ENCODE data around the gene CGREF1.

CGREF1 gene

DNA sequence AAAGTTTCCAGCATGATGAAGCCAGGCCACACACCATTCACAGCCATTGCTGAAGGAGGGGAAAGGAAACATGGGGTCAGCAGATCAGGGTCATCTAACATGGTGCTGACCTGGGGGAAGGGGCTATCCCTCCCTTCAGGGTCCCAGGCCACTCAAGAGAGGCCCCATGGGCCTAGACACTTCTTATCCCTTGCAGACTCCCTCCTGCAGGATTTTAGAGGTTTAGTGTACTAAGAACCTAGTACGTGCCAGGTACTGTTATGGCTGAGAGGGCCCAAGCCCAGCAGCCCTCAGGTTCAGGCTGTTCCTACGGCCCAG, 23.5 kb downstream of the CGREF1 start:
- TF ChIP-seq, protein P1, sequence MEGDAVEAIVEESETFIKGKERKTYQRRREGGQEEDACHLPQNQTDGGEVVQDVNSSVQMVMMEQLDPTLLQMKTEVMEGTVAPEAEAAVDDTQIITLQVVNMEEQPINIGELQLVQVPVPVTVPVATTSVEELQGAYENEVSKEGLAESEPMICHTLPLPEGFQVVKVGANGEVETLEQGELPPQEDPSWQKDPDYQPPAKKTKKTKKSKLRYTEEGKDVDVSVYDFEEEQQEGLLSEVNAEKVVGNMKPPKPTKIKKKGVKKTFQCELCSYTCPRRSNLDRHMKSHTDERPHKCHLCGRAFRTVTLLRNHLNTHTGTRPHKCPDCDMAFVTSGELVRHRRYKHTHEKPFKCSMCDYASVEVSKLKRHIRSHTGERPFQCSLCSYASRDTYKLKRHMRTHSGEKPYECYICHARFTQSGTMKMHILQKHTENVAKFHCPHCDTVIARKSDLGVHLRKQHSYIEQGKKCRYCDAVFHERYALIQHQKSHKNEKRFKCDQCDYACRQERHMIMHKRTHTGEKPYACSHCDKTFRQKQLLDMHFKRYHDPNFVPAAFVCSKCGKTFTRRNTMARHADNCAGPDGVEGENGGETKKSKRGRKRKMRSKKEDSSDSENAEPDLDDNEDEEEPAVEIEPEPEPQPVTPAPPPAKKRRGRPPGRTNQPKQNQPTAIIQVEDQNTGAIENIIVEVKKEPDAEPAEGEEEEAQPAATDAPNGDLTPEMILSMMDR (IDR thresholded peaks at IDR 0.05; ENCODE audit: extremely low read depth, missing control alignments) = no peak
- DNase-seq (ENCODE audit: low spot score) = no peak

DNA sequence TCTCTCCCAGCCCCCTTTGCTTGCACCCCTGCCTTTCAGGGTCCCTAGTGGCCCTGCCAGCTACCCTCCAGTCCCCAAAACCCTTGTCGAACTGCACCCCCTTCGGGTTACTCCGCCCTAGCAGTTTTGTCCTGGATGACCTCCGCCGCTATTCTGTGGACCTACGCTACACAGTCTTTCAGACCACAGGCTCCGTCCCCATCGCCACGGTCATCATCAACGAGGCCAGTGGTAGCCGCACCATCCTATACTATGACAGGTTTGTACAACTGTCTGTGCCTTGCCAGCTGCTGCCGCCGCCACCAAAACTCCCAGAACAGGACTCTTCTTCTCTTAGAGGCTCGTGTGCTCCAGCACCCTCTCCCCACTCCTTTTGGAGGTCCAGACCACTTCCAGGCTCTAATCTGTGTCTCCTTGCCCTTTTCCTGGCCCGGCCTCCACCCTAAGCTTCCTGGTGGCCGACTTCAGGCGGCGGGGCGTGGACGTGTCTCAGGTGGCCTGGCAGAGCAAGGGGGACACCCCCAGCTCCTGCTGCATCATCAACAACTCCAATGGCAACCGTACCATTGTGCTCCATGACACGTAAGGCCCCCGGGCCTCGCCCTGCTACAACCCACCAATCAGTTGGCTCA, 24.5 kb downstream of the CGREF1 start:
- TF ChIP-seq, protein P1 (IDR thresholded peaks at IDR 0.05; ENCODE audit: extremely low read depth, missing control alignments) = no peak
- DNase-seq (ENCODE audit: low spot score) = no peak

DNA sequence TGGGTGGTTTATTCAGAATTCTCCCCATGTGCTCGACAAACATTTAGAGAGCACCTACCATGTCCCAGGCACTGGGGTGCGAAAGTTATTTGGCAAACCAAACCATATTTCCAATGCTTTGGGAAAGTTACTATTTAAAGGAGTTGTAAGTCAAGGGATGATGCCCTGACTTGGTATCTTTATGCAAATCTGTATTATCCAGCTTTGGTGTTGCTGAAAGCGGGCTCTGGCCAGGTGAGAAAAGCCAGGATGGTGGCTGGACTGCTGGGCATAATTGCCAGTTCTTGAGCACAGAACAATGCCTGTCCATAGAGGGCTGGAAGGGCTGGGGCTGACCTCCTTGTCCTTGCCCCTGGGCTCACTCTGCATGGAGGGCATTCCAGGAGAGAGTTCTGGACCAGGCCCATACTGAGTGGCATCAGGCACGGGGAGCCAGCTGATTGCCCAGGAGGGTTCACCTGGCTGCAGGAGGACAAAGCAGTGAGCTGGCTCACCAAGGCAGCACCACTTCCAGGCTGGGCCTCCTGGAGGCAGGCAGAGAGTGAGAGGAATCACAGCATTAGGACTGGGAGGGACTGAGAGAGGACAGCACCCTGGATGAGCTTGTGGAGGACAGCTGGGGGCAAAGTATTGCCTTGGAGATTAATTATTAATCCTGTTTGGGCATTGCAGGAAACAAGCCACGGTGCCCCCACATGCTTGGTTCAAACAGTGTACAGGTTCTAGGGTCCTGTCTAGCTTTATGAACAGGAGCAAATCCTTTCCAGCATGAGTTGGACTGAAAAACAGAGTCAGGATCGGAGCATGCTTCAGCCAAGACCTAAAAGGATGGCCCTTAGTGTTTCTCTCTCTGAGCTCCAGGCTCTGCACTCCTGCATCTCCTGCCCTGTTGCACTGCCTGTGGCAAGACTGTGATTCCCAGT, 25.2 kb downstream of the CGREF1 start:
- DNase-seq (ENCODE audit: low spot score) = no peak

DNA sequence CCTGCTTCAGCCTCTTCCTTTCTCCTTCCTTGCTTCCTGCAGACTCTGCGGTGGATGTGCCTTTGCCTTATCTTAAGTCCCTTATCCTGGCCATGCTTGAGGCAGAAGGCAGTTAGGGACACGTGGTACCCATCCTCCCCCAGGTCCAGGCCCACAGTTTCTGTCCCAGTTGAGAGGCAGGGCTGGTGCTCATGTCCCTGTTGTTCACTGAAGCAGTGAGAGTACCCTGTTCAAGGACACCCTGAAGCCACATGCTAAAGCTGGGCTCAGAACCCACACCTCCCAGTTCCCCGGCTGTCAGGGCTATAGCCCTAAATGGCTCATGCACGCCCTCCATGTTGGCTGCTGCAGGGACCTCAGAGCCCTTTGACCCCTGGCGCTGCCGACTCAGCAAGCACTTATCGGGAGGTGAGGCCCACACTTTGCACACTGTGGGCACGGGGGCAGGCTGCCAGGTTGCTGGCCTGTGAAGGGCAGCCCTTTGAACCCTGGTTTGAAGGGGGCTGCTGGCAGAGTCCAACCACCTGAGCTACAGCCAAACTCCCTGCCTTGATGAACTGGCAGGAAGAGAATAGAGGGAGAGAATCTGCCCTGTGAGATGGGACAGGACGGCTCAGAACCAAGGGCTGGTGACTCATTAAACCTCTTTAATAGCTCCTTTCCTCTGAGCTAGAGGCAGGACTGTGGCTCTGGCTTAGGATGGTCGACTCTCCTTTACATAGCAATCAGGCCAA, 26.1 kb downstream of the CGREF1 start:
- DNase-seq (ENCODE audit: low spot score) = no peak
- TF ChIP-seq, protein P1 (IDR thresholded peaks at IDR 0.05; ENCODE audit: extremely low read depth, missing control alignments) = no peak

More for the DNA sequence above, 25.2 kb downstream of the CGREF1 start:
- TF ChIP-seq, protein P1 (IDR thresholded peaks at IDR 0.05; ENCODE audit: extremely low read depth, missing control alignments) = no peak

DNA sequence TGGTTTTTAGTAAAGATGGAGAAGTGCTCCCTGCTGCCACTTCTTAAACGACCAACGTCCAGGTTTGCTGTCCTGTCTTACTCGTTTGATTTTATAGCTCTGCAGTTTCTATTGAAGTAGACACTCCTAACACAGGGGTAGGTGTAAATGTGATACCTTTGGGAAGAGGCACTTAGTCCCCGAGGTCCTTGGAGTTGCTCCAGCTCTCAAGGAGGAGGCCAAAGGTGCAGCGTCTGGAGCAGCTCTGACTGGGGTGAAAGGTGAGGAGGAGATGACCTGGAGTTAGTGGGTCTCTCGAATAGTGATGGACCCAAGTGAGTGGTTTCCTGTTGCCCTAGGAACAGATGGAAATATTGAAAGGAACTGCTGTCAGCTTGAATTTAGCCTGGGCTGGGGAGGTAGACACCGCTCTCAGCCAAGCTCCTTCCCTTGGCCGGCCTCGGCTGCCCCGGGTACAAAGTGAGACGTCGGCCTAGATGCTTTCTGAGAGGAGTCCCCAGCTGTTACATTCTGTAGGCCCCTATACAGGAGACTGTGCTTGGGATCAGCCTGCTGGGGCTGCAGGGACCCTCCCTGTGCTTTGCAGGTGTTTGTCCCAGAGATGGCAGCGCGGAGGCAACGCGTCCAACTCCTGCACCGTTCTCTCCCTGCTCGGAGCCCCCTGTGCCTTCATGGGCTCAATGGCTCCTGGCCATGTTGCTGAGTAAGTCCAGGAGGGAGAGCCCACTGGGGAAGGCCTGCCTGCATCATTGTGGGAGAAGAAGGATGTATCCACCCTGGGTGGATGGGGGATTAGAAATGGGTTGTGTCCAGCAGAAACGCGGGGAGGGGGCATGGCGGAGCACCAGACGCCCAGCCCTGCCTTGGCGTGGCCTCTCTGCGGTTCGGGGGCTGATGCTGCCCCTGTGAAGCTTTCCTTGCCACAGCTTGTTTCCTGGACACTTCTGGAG, 26.9 kb downstream of the CGREF1 start:
- TF ChIP-seq, protein P1 (IDR thresholded peaks at IDR 0.05; ENCODE audit: extremely low read depth, missing control alignments) = no peak
- DNase-seq (ENCODE audit: low spot score) = no peak

DNA sequence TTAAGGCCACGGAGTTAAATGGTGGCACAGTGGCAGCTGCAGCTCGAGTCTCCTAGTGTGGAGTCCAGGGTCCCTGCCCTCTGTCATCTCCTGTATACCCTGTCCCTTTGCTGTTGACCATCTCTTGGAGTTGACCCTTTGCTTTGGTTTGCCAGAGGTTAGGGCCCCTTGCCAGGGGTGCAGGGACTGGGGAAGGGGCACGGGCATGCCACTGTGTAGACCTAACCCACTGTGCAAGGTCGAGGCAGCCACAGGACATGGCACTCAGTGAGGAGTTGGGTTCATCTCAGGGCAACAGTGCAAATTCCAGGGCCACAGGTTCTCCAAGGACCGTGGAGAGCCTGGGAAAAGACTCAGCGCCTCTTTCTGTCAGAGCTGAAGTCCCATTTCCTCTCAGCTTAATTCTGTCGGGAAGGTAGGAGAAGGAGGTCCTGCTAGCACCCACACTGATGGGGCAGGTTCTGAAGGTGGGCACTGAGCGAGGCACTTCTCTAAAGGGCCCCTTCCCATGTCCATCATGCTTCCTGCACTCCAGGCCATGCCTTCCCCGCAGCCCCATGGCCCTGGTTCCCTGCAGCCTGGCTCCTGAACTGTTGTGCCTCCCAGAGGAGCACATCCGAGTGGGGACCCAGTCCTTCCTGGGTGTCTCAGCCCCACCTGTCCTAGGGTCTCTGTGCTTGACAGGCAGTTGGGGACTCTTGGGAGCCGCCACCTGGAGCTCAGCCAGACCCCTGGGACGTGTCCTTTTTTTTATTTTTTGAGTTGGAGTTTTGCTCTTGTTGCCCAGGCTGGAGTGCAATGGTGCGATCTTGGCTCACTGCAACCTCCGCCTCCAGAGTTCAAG, 29.6 kb downstream of the CGREF1 start:
- no peak for DNase-seq (ENCODE audit: low spot score)
- TF ChIP-seq, protein P1 (IDR thresholded peaks at IDR 0.05; ENCODE audit: extremely low read depth, missing control alignments) = no peak
